GM12891 (cell line): ENCODE data around the gene ZNF536.

Experiments
- POLR2A ChIP-seq: IDR thresholded peaks from 2 replicates; pipeline ENCODE4 v1.6.1; 2011; ENCODE audit warnings: low read depth, low read length, control low read depth
- SPI1 ChIP-seq: IDR thresholded peaks from 2 replicates; pipeline ENCODE4 v1.6.1; 2011; ENCODE audit warnings: low read depth, low read length, control low read depth
- TAF1 ChIP-seq: IDR thresholded peaks from 2 replicates; pipeline ENCODE4 v1.6.1; 2011; ENCODE audit warnings: low read depth, low read length, control low read depth

- TF ChIP-seq TAF1, result no peak
- no peak for TF ChIP-seq POLR2A
- TF ChIP-seq SPI1, result no peak
These were observed 173.6 kb downstream of the ZNF536 start for GRCh38 chr19:30545752-30546151.
